Gastroesophageal sphincter (tissue), 4 donors: ENCODE measurements around the gene TMIE. TPM values are rescaled to one million over a fixed set of nuclear protein-coding genes. Genes with fewer than 3 reads are reported as not detected.

Experiments
- ATAC-seq: fragments of 150-250 bp; one replicate; pipeline ENCODE4 v1.9.1; 2016; ENCODE audit warnings: mild to moderate bottlenecking, moderate library complexity
- H3K27ac ChIP-seq, 4 donors: fragments of 200-600 bp; sonication (generic) in 3 of 4; 1 replicate in 3 of 4; 2 replicates in 1 of 4; pipeline ENCODE4 v1.5.1; 2016 to 2019
- H3K27me3 ChIP-seq: fragments of 200-600 bp; sonication (generic); one replicate; pipeline ENCODE4 v1.5.1; 2019
- H3K36me3 ChIP-seq, 2 donors: fragments of 200-600 bp; sonication (generic); one replicate each; pipeline ENCODE4 v1.5.1; 2019; ENCODE audit warnings: control low read depth in 1 of 2
- H3K4me1 ChIP-seq, 3 donors: fragments of 200-600 bp; sonication (generic); 1 replicate in 2 of 3; 2 replicates in 1 of 3; pipeline ENCODE4 v1.5.1; 2016 to 2019; ENCODE audit warnings: control low read depth in 2 of 3
- H3K4me3 ChIP-seq, 2 donors: fragments of 200-600 bp; sonication (generic); one replicate each; pipeline ENCODE4 v1.5.1; 2019; ENCODE audit warnings: mild to moderate bottlenecking in 1 of 2, moderate library complexity in 1 of 2
- H3K9me3 ChIP-seq, 3 donors: fragments of 200-600 bp; sonication (generic); one replicate each; pipeline ENCODE4 v1.5.1; 2017 to 2019; ENCODE audit warnings: control low read depth in 2 of 3
- CTCF ChIP-seq, 4 experiments: fragments of 200-600 bp in 2 of 4; fragments of 450-650 bp in 2 of 4; sonication (generic) in 1 of 4; IDR thresholded peaks; one replicate each; pipeline ENCODE4 v1.5.1; 2017 to 2019; ENCODE audit warnings: antibody characterized with exemption in 4 of 4, mild to moderate bottlenecking in 2 of 4, moderate library complexity in 2 of 4
- EP300 ChIP-seq: sonication (generic); formaldehyde crosslinking; IDR thresholded peaks from one replicate; pipeline ENCODE4 v1.6.1; 2017; ENCODE audit warnings: antibody characterized with exemption, mild to moderate bottlenecking
- POLR2A ChIP-seq, 2 donors: fragments of 450-650 bp; IDR thresholded peaks; one replicate each; pipeline ENCODE4 v1.6.1; 2017; ENCODE audit warnings: antibody characterized with exemption in 2 of 2, mild to moderate bottlenecking in 2 of 2, moderate library complexity in 1 of 2
- POLR2AphosphoS5 ChIP-seq: sonication (generic); formaldehyde crosslinking; IDR thresholded peaks from one replicate; pipeline ENCODE4 v1.6.1; 2017; ENCODE audit warnings: antibody characterized with exemption
- WGBS, 2 donors: methylation state at CpG; one replicate each; pipeline ENCODE4 v1.1.5; 2018; ENCODE audit warnings: low coverage in 1 of 2; 5-methylcytosine and 5-hydroxymethylcytosine counted together
- total RNA-seq, 4 donors: library from RNA; depleted of rRNA; stranded (reverse); fragments of >200 nt; gene quantifications; one replicate each; pipeline ENCODE4 v1.1.0, GENCODE V29; 2016

Gene TMIE
- total RNA-seq, 4 donors from 2014 or later, result 0.15 to 1.4 (median 0.69) TPM; not detected in 1

GRCh38 chr3:46666453-46666845 is 34.7 kb upstream of the TMIE start:
- no peak overlapping the region for H3K27ac ChIP-seq
- 80% methylated on average over 1 of the region's 7 CpGs; no CpG with 5 or more reads in 1 of the 2 donors for WGBS, 2 donors
- no peak for ATAC-seq

GRCh38 chr3:46667061-46667621 is 34.1 kb upstream of the TMIE start:
- no peak for TF ChIP-seq POLR2AphosphoS5
- TF ChIP-seq EP300, result no peak
- no peak for TF ChIP-seq CTCF (IDR thresholded peaks at IDR 0.05)
- no peak for TF ChIP-seq POLR2A (IDR thresholded peaks at IDR 0.05)

More at GRCh38 chr3:46666453-46666845, 34.7 kb upstream of the TMIE start:
- Histone ChIP-seq H3K4me1 (peaks cover 0 to 31% (median 5%) of the 10 kb centered on the region in 3 donors), H3K4me3 (no peak overlapping the region), H3K27me3 (no peaks in the 10 kb centered on the region), H3K36me3 (no peaks in the 10 kb centered on the region), H3K9me3 (no peaks in the 10 kb centered on the region)
- no peak for TF ChIP-seq POLR2A (IDR thresholded peaks at IDR 0.05)
- TF ChIP-seq CTCF (IDR thresholded peaks at IDR 0.05), result no peak
- TF ChIP-seq EP300, result no peak
- no peak for TF ChIP-seq POLR2AphosphoS5

GRCh38 chr3:46667657-46668056 is 33.5 kb upstream of the TMIE start:
- no peak for TF ChIP-seq CTCF (IDR thresholded peaks at IDR 0.05)
- TF ChIP-seq EP300, result no peak
- no peak for TF ChIP-seq POLR2A (IDR thresholded peaks at IDR 0.05)
- TF ChIP-seq POLR2AphosphoS5, result no peak
- H3K4me1 ChIP-seq, result peaks cover 0 to 29% (median 4%) of the 10 kb centered on the region in 3 donors
- 67% methylated on average over 1 of the region's 9 CpGs; no CpG with 5 or more reads in 1 of the 2 donors for WGBS, 2 donors
- H3K27ac ChIP-seq, result no peak overlapping the region
- H3K4me3 ChIP-seq, result no peak overlapping the region
- H3K9me3 ChIP-seq, result no peaks in the 10 kb centered on the region
- ATAC-seq, result no peak
- H3K27me3 ChIP-seq, result no peaks in the 10 kb centered on the region
- H3K36me3 ChIP-seq, result no peaks in the 10 kb centered on the region

More at GRCh38 chr3:46667061-46667621, 34.1 kb upstream of the TMIE start:
- no peak overlapping the region for H3K4me3 ChIP-seq
- H3K9me3 ChIP-seq, result no peaks in the 10 kb centered on the region
- WGBS, 2 donors, result 67 to 86% methylated on average over 2 of the region's 8 CpGs
- H3K4me1 ChIP-seq, result peaks cover 0 to 31% (median 5%) of the 10 kb centered on the region in 3 donors
- no peaks in the 10 kb centered on the region for H3K36me3 ChIP-seq
- ATAC-seq, result no peak
- no peak overlapping the region for H3K27ac ChIP-seq
- no peaks in the 10 kb centered on the region for H3K27me3 ChIP-seq

GRCh38 chr3:46668116-46668515 is 33.1 kb upstream of the TMIE start:
- Histone ChIP-seq H3K4me1 (peaks cover 0 to 24% (median 0%) of the 10 kb centered on the region in 3 donors), H3K9me3 (no peaks in the 10 kb centered on the region), H3K27ac (no peak overlapping the region), H3K36me3 (peaks cover 0 to 3% of the 10 kb centered on the region in 2 donors), H3K4me3 (no peak overlapping the region), H3K27me3 (no peaks in the 10 kb centered on the region)
- WGBS, 2 donors, result 75 to 93% methylated on average over 2 to 4 of the region's 8 CpGs
- no peak for ATAC-seq
- no peak for TF ChIP-seq POLR2A (IDR thresholded peaks at IDR 0.05)
- no peak for TF ChIP-seq EP300
- TF ChIP-seq CTCF (IDR thresholded peaks at IDR 0.05), result no peak
- no peak for TF ChIP-seq POLR2AphosphoS5

- WGBS, 2 donors, result 83% methylated on average over 1 of the region's 2 CpGs; no CpG with 5 or more reads in 1 of the 2 donors
- H3K9me3 ChIP-seq, result no peaks in the 10 kb centered on the region
- no peak for ATAC-seq
- H3K4me3 ChIP-seq, result no peak overlapping the region
- H3K36me3 ChIP-seq, result peaks cover 0 to 8% of the 10 kb centered on the region in 2 donors
- TF ChIP-seq POLR2AphosphoS5, result no peak
- no peak for TF ChIP-seq EP300
- no peak for TF ChIP-seq POLR2A (IDR thresholded peaks at IDR 0.05)
- TF ChIP-seq CTCF (IDR thresholded peaks at IDR 0.05), result no peak
- H3K27ac ChIP-seq, result no peak overlapping the region
- no peaks in the 10 kb centered on the region for H3K27me3 ChIP-seq
- H3K4me1 ChIP-seq, result peaks cover 0 to 19% (median 0%) of the 10 kb centered on the region in 3 donors
Measured at GRCh38 chr3:46668591-46668990, 32.6 kb upstream of the TMIE start.
